ENCODE data around the gene LRRC74B.

LRRC74B gene

GRCh38 chr22:21014202-21014725, 31.5 kb upstream of the LRRC74B start:
- DNase-seq, result peak; percentile 96

- peak; percentile 88 for DNase-seq
Measured at GRCh38 chr22:21014726-21015465, 30.9 kb upstream of the LRRC74B start, which contains the start of gene P2RX6. Gene P2RX6, plus strand, starts transcription at chr22:21015165. Its CDS starts 10 bp downstream, at chr22:21015175.

GRCh38 chr22:21015466-21016006, 30.2 kb upstream of the LRRC74B start:
- DNase-seq, result no peak

GRCh38 chr22:21016644-21017420, 28.9 kb upstream of the LRRC74B start:
- no peak for DNase-seq

- no peak for DNase-seq
Measured at GRCh38 chr22:21018314-21018713, 27.4 kb upstream of the LRRC74B start.

GRCh38 chr22:21020802-21021429, 24.8 kb upstream of the LRRC74B start:
- peak; percentile 67 for DNase-seq

- DNase-seq, result no peak
Measured at GRCh38 chr22:21022507-21022906, 23.2 kb upstream of the LRRC74B start.

- no peak for DNase-seq
Measured at GRCh38 chr22:21022955-21023614, 22.7 kb upstream of the LRRC74B start.

GRCh38 chr22:21025266-21025665, 20.5 kb upstream of the LRRC74B start:
- no peak for DNase-seq

GRCh38 chr22:21025763-21026755, 19.7 kb upstream of the LRRC74B start:
- DNase-seq, result no peak

GRCh38 chr22:21026783-21027692, 18.7 kb upstream of the LRRC74B start:
- DNase-seq, result no peak

- DNase-seq, result no peak
Measured at GRCh38 chr22:21028277-21029251, 17.2 kb upstream of the LRRC74B start.

GRCh38 chr22:21029486-21030025, 16.2 kb upstream of the LRRC74B start:
- no peak for DNase-seq

- DNase-seq, result no peak
Measured at GRCh38 chr22:21030032-21030431, 15.7 kb upstream of the LRRC74B start.

GRCh38 chr22:21030621-21031544, 14.9 kb upstream of the LRRC74B start:
- DNase-seq, result no peak

GRCh38 chr22:21031545-21032036, 14.2 kb upstream of the LRRC74B start:
- no peak for DNase-seq
